HepG2 (cell line): ENCODE measurements around the gene UBE2H.

ENCODE experiments used
- CHD4 ChIP-seq: fragments of 200-600 bp; sonication (generic); IDR thresholded peaks from 2 replicates; pipeline ENCODE4 v1.7.0; 2017; ENCODE audit warnings: mild to moderate bottlenecking, low read length, borderline replicate concordance
- CTCF ChIP-seq: sonication (generic); formaldehyde crosslinking; IDR thresholded peaks from 2 replicates; pipeline ENCODE4 v1.5.0; 2020; ENCODE audit warnings: mild to moderate bottlenecking, missing genetic modification reagents, moderate library complexity
- JUND ChIP-seq: sonication (generic); formaldehyde crosslinking; IDR thresholded peaks from 2 replicates; pipeline ENCODE4 v1.8.0; 2022; ENCODE audit warnings: mild to moderate bottlenecking, missing genetic modification reagents
- MYC ChIP-seq: sonication (generic); formaldehyde crosslinking; IDR thresholded peaks from 2 replicates; pipeline ENCODE4 v1.9.0; 2021; ENCODE audit warnings: missing genetic modification reagents, borderline replicate concordance
- NR3C1 ChIP-seq: sonication (generic); formaldehyde crosslinking; IDR thresholded peaks from 2 replicates; pipeline ENCODE4 v1.4.0; 2020; ENCODE audit warnings: missing genetic modification reagents

- TF ChIP-seq CTCF (CRISPR knock-in tag) (0 out of 2 replicates have a peak, but pooled peaks have one; percentile 6), NR3C1 (no peak), CHD4 (no peak), JUND (CRISPR knock-in tag) (no peak), MYC (no peak)
These were observed 40.5 kb upstream of the UBE2H start for GRCh38 chr7:129993275-129993674.
